ENCODE results near the gene SIPA1L3. TPM values are rescaled to one million over a fixed set of nuclear protein-coding genes. Genes with fewer than 3 reads are reported as not detected.

Gene SIPA1L3
- total RNA-seq, 1 experiment from 2014 or later, result 36.0 TPM

GRCh38 chr19:37950471-37951175, 43.6 kb downstream of the SIPA1L3 start:
- BruUV-seq (replicated peaks), result no TSS peak
- intact Hi-C loops (cut with micrococcal nuclease), result no loop called here
- no peak for TF ChIP-seq CTCF (IDR thresholded peaks at IDR 0.05; ENCODE audit: unreplicated experiment)
- H3K9me3 Mint-ChIP-seq (ENCODE audit: unreplicated experiment), result no peaks in the 10 kb centered on the region
- H3K27ac Mint-ChIP-seq (ENCODE audit: low read depth, unreplicated experiment), result no peak overlapping the region
- ChIA-PET POLR2A (no interaction called here), CTCF (interaction anchor here (0.7 to 1.7 kb wide), 2 partner anchors 48 to 206 kb away, joined by 3 to 6 read pairs; no protein-coding TSS in a partner anchor)
- H3K4me3 Mint-ChIP-seq (ENCODE audit: unreplicated experiment), result no peak overlapping the region
- no peaks in the 10 kb centered on the region for H3K27me3 Mint-ChIP-seq (ENCODE audit: insufficient read depth, unreplicated experiment)
- no peaks in the 10 kb centered on the region for H3K36me3 Mint-ChIP-seq (ENCODE audit: insufficient read depth, unreplicated experiment)
- H3K4me1 Mint-ChIP-seq (ENCODE audit: insufficient read depth, unreplicated experiment), result no peaks in the 10 kb centered on the region
- no peak for DNase-seq (ENCODE audit: unreplicated experiment)

- no peak for TF ChIP-seq CTCF (IDR thresholded peaks at IDR 0.05; ENCODE audit: unreplicated experiment)
- Mint-ChIP-seq H3K27ac (ENCODE audit: low read depth, unreplicated experiment) (no peak overlapping the region), H3K36me3 (ENCODE audit: insufficient read depth, unreplicated experiment) (no peaks in the 10 kb centered on the region), H3K4me3 (ENCODE audit: unreplicated experiment) (no peak overlapping the region), H3K9me3 (ENCODE audit: unreplicated experiment) (no peaks in the 10 kb centered on the region), H3K4me1 (ENCODE audit: insufficient read depth, unreplicated experiment) (no peaks in the 10 kb centered on the region), H3K27me3 (ENCODE audit: insufficient read depth, unreplicated experiment) (no peaks in the 10 kb centered on the region)
- DNase-seq (ENCODE audit: unreplicated experiment), result no peak
- ChIA-PET CTCF (no interaction called here), POLR2A (no interaction called here)
- intact Hi-C loops (cut with micrococcal nuclease), result no loop called here
- no TSS peak for BruUV-seq (replicated peaks)
Observed at GRCh38 chr19:37951816-37952210, 44.8 kb downstream of the SIPA1L3 start.

GRCh38 chr19:37953171-37953917, 46.3 kb downstream of the SIPA1L3 start:
- no peaks in the 10 kb centered on the region for H3K9me3 Mint-ChIP-seq (ENCODE audit: unreplicated experiment)
- intact Hi-C loops (cut with micrococcal nuclease), result no loop called here
- no peaks in the 10 kb centered on the region for H3K27me3 Mint-ChIP-seq (ENCODE audit: insufficient read depth, unreplicated experiment)
- CTCF ChIA-PET, result interaction anchor here (0.9 kb wide), 1 partner anchor 15 kb away, joined by 4 read pairs; no protein-coding TSS in a partner anchor
- DNase-seq (ENCODE audit: unreplicated experiment), result no peak
- no peak overlapping the region for H3K4me3 Mint-ChIP-seq (ENCODE audit: unreplicated experiment)
- BruUV-seq (replicated peaks), result no TSS peak
- no peaks in the 10 kb centered on the region for H3K36me3 Mint-ChIP-seq (ENCODE audit: insufficient read depth, unreplicated experiment)
- TF ChIP-seq CTCF (IDR thresholded peaks at IDR 0.05; ENCODE audit: unreplicated experiment), result no peak
- no peaks in the 10 kb centered on the region for H3K4me1 Mint-ChIP-seq (ENCODE audit: insufficient read depth, unreplicated experiment)
- H3K27ac Mint-ChIP-seq (ENCODE audit: low read depth, unreplicated experiment), result no peak overlapping the region
- POLR2A ChIA-PET, result no interaction called here

GRCh38 chr19:37953918-37954303, 46.9 kb downstream of the SIPA1L3 start:
- intact Hi-C loops (cut with micrococcal nuclease), result no loop called here
- ChIA-PET CTCF (interaction anchor here (0.9 kb wide), 1 partner anchor 15 kb away, joined by 4 read pairs; no protein-coding TSS in a partner anchor), POLR2A (no interaction called here)
- H3K27ac Mint-ChIP-seq (ENCODE audit: low read depth, unreplicated experiment), result no peak overlapping the region
- BruUV-seq (replicated peaks), result no TSS peak
- no peaks in the 10 kb centered on the region for H3K9me3 Mint-ChIP-seq (ENCODE audit: unreplicated experiment)
- no peak overlapping the region for H3K4me3 Mint-ChIP-seq (ENCODE audit: unreplicated experiment)
- H3K27me3 Mint-ChIP-seq (ENCODE audit: insufficient read depth, unreplicated experiment), result no peaks in the 10 kb centered on the region
- no peak for DNase-seq (ENCODE audit: unreplicated experiment)
- no peak for TF ChIP-seq CTCF (IDR thresholded peaks at IDR 0.05; ENCODE audit: unreplicated experiment)
- H3K36me3 Mint-ChIP-seq (ENCODE audit: insufficient read depth, unreplicated experiment), result no peaks in the 10 kb centered on the region
- no peaks in the 10 kb centered on the region for H3K4me1 Mint-ChIP-seq (ENCODE audit: insufficient read depth, unreplicated experiment)
